ENCODE results near the gene ATG101. TPM values are rescaled to one million over a fixed set of nuclear protein-coding genes. Genes with fewer than 3 reads are reported as not detected.

Gene ATG101
- total RNA-seq, 1 experiment from 2014 or later, result 44.6 TPM

- no peaks in the 10 kb centered on the region for H3K9me3 ChIP-seq (ENCODE audit: insufficient read depth, low read depth)
- no peaks in the 10 kb centered on the region for H3K27me3 ChIP-seq (ENCODE audit: insufficient read depth, low read depth)
- H2AFZ ChIP-seq, result no peak overlapping the region
- TF ChIP-seq EZH2 (IDR thresholded peaks at IDR 0.05; ENCODE audit: low read depth) (no peak), CTCF (conservative IDR thresholded peaks at IDR 0.05) (no peak)
- no peaks in the 10 kb centered on the region for H3K36me3 ChIP-seq (ENCODE audit: low read depth)
- intact Hi-C loops (cut with micrococcal nuclease; ENCODE audit: unreplicated experiment), result no loop called here
- CTCF ChIA-PET, result no interaction called here
- H3K4me3 ChIP-seq, result no peak overlapping the region
- H3F3A ChIP-seq (ENCODE audit: insufficient read depth, low read depth), result peaks cover 11% of the 10 kb centered on the region; the same call in 1 of the 2 replicates
- DNase-seq, result peak in 1 of 2 experiments; percentile 30
- peaks cover 12% of the 10 kb centered on the region for H3K4me1 ChIP-seq (replicated peaks; ENCODE audit: insufficient read depth)
- H3K4me2 ChIP-seq, result no peak overlapping the region
- no peak overlapping the region for H3K27ac ChIP-seq
- no peaks in the 10 kb centered on the region for H3K79me2 ChIP-seq (ENCODE audit: low read depth)
- POLR2A ChIA-PET (ENCODE audit: unreplicated experiment), result no interaction called here
- no peaks in the 10 kb centered on the region for H4K20me1 ChIP-seq (ENCODE audit: insufficient read depth)
- BruUV-seq (replicated peaks), result no TSS peak
- no peaks in the 10 kb centered on the region for H3K9me2 ChIP-seq (ENCODE audit: insufficient read depth)
Measured at GRCh38 chr12:52043386-52044212, 26.2 kb upstream of the ATG101 start.

GRCh38 chr12:52044292-52044983, 25.3 kb upstream of the ATG101 start:
- CTCF ChIA-PET, result interaction anchor here (0.5 kb wide), 1 partner anchor 50 kb away, joined by 10 read pairs; no protein-coding TSS in a partner anchor
- peak in 1 of 2 experiments; percentile 25 for DNase-seq
- POLR2A ChIA-PET (ENCODE audit: unreplicated experiment), result no interaction called here

More at GRCh38 chr12:52044292-52044983, 25.3 kb upstream of the ATG101 start:
- no peak overlapping the region for H2AFZ ChIP-seq
- H3K27me3 ChIP-seq (ENCODE audit: insufficient read depth, low read depth), result no peaks in the 10 kb centered on the region
- no peak overlapping the region for H3K27ac ChIP-seq
- H3K4me2 ChIP-seq, result no peak overlapping the region
- H3K9me2 ChIP-seq (ENCODE audit: insufficient read depth), result no peaks in the 10 kb centered on the region
- no peaks in the 10 kb centered on the region for H4K20me1 ChIP-seq (ENCODE audit: insufficient read depth)
- BruUV-seq (replicated peaks), result no TSS peak
- no peaks in the 10 kb centered on the region for H3K9me3 ChIP-seq (ENCODE audit: insufficient read depth, low read depth)
- no peaks in the 10 kb centered on the region for H3K79me2 ChIP-seq (ENCODE audit: low read depth)
- peaks cover 14% of the 10 kb centered on the region for H3K4me1 ChIP-seq (replicated peaks; ENCODE audit: insufficient read depth)
- no peaks in the 10 kb centered on the region for H3K36me3 ChIP-seq (ENCODE audit: low read depth)
- no peak overlapping the region for H3K4me3 ChIP-seq
- TF ChIP-seq EZH2 (IDR thresholded peaks at IDR 0.05; ENCODE audit: low read depth) (no peak), CTCF (conservative IDR thresholded peaks at IDR 0.05) (no peak)
- peaks cover 5% of the 10 kb centered on the region; the same call in 1 of the 2 replicates for H3F3A ChIP-seq (ENCODE audit: insufficient read depth, low read depth)
- intact Hi-C loops (cut with micrococcal nuclease; ENCODE audit: unreplicated experiment), result no loop called here

Measured in PC-9 (cell line).